GM10266 (cell line): ENCODE data around the gene STK33.

Source experiments
- DNase-seq: peaks from one replicate; pipeline ENCODE4 v3.0.0; 2012; ENCODE audit errors: extremely low spot score
- TF ChIP-seq, protein P1 (sequence below): IDR thresholded peaks from 2 replicates; pipeline ENCODE4 v1.5.1; 2012; ENCODE audit warnings: mild to moderate bottlenecking, low read depth; ENCODE audit not compliant: control insufficient read depth, insufficient read depth; ENCODE audit errors: missing control alignments

Gene STK33

DNA sequence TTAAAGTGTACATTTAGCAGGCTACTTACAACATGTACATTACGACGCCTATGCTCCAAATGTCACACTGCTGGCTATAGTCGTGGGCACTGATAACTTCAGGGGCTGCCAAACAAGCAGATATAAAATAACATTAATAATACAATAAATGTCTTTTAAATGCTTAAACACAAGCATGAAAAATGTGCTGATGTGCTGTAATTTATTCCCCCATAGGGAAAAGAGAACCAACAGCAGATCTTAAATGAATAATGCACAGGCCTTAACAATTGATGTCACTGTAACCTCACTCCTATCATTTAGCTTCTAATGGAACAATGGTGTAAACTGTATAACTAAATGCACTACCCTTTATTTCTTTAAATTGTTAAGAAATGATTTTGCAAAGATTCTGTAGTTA is 153.4 kb downstream of the STK33 start:
- DNase-seq, result no peak
- TF ChIP-seq, protein P1, sequence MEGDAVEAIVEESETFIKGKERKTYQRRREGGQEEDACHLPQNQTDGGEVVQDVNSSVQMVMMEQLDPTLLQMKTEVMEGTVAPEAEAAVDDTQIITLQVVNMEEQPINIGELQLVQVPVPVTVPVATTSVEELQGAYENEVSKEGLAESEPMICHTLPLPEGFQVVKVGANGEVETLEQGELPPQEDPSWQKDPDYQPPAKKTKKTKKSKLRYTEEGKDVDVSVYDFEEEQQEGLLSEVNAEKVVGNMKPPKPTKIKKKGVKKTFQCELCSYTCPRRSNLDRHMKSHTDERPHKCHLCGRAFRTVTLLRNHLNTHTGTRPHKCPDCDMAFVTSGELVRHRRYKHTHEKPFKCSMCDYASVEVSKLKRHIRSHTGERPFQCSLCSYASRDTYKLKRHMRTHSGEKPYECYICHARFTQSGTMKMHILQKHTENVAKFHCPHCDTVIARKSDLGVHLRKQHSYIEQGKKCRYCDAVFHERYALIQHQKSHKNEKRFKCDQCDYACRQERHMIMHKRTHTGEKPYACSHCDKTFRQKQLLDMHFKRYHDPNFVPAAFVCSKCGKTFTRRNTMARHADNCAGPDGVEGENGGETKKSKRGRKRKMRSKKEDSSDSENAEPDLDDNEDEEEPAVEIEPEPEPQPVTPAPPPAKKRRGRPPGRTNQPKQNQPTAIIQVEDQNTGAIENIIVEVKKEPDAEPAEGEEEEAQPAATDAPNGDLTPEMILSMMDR, result no peak

DNA sequence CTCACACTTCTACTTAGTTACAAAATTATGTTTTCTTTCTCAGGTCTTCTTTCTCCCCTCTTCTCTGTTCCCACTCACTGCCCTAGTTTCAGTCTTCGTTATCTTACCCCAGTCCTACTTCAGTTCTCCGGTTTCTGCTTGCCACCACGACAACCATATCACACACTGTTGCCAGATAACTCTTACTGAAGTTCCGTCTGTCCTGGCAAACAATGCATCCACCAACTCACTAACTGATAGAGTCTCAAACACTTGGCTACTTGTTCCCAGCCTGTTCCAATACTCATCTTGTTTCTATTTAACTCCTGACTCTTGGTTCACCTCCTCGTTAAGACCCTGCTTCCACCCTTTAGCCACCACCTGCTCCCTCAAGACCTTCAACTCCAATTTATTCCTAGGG is 164.5 kb downstream of the STK33 start:
- TF ChIP-seq, protein P1, result no peak
- no peak for DNase-seq

DNA sequence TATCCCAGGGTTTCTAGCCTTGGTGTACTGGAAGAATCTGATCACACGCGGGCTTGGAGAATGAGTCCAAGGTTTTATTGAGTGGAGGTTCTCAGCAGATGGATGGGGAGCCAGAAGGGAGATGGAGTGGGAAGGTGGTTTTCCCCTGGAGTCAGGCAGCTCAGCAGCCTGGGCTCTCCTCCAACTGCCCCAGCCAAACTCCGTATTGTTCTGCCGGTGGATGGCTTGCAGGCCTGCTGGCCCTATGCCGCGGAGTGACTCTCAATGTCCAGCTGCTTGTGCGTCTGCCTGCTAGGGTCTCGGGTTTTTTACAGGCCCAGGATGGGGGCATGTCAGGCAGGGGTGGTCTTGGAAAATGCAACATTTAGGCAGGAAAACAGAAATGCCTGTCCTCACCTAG is 168.0 kb downstream of the STK33 start:
- TF ChIP-seq, protein P1, result no peak
- DNase-seq, result no peak

DNA sequence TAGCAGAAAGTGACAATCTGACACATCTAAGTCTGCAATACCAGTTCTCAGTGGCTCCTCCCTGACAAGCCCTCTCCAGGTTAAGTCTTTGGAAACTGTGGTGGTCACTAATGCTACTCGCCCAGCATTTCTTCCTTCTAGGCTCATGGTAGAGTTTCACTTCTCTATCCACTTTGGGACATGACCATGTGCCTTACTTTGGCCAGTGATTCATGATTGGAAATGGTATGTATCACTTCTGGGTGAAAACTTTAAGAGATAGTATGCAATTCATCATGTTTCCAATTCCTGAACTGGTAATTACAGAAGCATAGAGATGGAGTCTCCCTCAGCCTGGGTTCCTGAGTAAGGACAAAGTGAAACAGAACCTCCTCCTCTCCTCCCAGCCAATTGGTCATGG is 178.8 kb downstream of the STK33 start:
- DNase-seq, result no peak
- TF ChIP-seq, protein P1, result no peak

DNA sequence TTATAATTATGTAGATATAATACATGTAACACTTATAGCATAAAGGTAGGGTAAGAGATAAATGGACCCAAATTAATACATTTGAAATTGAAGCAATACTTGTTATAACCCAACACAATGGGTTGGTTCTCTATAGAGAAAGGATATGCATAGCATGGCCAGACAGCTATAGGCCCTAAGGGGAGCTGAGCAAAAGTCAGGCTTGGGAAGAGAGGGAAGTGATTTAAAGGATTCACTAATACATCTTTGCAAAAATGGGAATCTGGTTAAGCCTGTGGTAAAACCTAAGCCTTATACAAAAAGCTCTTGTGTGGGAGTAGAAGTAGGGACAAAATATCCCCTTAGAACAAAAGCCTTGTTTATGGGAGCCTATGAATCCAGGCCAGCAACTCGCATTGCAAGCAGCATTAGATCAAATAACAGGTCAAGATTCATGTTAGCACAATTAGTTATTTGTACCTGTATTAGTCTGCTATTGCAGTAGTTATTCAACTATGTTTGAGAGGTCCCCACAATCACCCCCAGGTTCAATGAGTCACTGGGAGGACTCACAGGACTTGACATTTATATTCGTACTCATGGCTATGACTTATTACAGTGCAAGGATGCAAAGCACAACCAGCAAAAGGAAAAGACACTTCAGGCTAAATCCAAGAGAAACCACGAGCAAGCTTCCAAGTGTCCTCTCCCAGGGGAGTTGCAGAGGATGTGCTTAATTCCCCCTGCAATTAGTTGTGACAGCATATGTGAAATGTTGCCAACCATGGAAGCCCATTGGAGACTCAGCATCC is 185.7 kb downstream of the STK33 start:
- no peak for DNase-seq
- TF ChIP-seq, protein P1, result no peak

DNA sequence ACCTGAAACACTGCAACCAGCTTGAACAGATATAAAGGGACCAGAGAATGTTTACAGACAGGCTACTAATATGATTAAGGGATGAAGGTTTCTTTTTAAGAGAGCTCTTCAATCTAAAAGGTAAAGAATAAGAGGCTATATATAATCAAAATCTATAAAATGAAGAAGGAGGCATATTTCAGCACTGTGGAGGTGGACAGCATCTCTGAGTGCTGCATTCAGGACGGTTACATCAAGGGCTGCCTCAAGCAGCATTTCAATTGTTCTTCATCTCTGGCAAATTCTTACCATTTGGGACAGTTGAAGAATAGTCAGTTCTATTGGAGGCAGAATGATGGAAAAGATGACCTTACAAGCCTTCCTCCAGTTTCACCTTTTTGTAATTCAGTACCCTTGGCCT is 190.7 kb downstream of the STK33 start:
- DNase-seq, result no peak
- TF ChIP-seq, protein P1, result no peak

DNA sequence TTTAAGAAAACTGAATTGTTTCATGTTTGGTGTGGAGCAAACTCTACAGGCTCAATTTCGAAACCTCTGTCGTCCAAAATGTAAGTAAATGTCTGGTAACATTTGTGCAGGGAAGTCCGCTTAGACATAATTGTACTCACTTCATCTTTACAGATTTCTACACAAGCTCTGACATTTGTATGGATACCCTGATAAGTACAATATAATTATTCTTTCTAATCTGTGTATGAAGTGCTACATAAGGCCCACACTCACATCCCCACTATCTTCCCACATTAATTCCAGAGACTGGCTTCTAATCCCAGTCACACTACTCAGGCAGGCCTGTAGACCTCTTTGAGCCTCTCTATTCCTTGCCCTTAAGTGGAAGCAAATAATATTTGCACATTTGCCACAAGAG is 201.1 kb downstream of the STK33 start:
- TF ChIP-seq, protein P1, result no peak
- DNase-seq, result no peak
